T-helper 1 cell (primary cell): Measurements from ENCODE around the gene MIEN1.
"Not testable (repeated sequence)": the region's sequence is repeated elsewhere in the genome, so short reads cannot be mapped to it uniquely, and the experiment has no call there.

Experiments
- DNase-seq, 5 donors: peaks; one replicate each; pipeline ENCODE4 v3.0.0-alpha.2; 2012 to 2020

Gene MIEN1

DNA sequence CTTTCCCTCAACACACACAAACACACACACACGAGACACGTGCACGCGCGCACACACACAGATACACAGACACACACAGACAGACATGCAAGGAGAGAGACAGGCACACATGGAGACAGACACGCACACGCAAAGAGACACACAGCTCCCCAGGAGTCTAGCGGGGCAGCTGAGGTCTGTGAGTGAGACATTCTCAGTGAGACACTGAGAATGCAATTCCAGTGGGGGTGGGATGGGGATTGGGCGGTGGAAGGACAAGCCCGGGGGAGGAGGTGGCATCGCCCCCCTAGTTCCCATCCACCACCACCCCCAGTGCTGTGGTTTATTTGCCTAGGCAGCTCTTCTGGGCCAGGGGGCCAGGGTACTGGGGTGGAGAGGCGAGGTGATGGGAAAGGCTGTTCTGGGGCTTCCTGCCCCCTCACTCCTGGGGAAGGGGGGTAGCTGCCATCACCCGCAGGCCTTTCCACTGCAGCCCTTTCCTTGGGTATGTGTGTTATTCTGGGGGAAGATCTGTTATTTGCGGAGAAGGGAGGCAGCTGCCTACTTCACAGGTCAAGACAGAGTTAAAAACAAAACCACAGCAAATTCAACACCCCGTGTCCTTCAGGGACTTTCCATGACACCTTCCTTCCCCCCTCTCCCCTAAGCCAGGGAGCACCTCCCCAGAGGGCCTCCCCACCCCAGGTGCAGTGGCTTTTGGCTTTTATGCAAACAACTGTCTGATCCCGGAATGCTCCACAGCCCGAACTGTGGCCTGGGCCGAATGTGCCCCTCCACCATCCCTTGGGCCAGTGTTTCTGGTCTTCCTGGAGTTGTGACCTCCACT is 25.4 kb upstream of the MIEN1 start:
- peak; percentile 42 to 58 (median 52) for DNase-seq

DNA sequence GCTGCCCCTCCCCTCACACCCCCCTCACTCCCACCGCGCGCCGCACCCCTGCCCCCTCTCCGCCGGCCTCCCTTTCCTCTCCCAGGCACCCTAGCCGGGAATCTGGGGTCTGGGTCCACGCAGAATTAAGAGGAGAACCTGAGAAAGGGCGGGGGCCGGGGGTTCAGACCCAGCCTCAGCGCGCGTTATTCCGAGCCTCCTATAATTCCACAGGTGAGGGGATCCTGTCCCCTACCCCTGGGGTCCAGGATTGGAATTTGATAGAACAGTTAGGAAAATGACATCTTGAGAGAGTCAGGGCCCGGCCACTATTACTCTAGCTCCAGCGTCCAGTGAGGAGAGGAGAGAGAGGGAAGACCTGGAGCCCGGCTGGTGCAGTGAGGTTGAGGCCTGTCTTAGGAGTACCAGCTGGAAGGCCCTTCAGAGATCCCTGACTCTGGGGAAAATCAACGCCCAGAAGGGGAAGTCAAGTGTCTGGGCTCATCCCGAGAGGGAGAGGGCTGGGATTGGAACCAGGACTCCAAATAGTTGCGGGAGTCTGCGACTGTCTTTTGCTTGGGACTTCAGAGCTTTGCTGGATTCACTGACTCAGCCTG is 24.7 kb upstream of the MIEN1 start:
- DNase-seq: no peak

DNA sequence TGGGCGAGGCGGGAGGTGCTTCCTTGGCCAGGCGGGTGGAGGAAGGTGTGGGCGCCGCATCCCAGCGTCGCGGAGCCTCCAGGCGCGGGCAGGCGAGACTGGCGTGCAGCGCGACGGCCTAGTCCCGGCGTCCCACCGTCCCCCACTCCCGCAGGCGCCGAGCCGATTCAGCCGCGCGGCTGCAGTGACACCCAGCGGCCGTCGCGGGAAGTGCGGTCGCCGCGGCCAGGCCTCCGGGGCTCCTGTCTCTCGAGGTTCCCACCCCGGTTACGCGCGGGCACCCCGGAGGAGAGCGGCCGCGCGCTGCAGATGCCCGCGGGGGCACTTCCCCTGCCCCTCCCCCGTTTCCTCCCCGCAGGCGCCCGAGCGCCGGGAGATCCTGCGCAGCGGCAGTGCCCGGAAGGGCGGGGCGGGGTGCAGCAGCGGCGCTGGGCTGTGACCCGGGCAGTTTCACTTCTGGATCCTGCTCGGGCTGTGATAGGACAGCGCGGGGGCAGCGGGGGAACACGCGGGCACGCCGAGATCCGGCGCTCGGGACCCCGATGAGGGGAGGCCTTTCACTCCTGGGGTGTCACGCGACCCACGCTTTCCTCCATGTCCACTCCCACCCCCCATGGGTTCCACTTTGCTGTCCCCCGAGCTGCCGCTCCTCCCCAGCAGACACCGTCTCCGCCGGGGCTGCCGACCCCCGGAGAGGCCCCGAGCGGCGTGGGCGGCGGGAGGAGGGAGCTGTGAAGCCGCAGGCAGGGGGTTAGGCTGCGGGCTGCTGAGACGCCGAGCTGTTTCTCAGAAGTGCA is 24.0 kb upstream of the MIEN1 start:
- peak; percentile 94 to 99 (median 95) for DNase-seq

DNA sequence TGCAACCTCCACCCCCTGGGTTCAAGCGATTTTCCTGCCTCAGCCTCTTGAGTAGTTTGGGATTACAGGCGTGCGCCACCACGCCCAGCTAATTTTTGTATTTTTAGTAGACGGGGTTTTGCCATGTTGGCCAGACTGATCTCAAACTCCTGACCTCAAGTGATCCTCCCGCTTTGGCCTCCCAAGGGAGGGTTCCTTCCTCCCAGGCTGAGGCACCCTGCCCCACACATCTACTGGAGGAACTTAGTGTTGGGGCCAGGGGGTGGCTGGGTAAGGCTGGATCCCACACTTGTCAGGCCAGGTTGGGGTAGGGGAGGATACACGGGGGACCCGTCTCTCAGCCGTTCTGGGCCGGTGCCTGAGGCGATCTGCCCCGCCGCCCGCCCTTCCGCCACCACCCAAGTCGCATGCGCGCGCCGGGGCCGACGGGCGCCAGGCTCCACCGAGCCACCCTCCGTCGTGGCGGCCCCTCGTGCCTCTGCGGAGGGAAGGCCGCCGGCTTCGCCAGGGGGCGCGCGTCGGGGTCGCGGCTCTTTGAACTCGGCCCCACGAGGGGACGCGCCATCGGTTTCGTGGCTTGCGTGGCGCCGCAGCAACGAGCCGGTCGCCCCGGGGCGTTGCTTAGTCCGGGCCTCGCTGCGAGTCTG is 23.3 kb upstream of the MIEN1 start:
- peak in 4 of 5 donors; percentile 56 to 70 (median 60) for DNase-seq

DNA sequence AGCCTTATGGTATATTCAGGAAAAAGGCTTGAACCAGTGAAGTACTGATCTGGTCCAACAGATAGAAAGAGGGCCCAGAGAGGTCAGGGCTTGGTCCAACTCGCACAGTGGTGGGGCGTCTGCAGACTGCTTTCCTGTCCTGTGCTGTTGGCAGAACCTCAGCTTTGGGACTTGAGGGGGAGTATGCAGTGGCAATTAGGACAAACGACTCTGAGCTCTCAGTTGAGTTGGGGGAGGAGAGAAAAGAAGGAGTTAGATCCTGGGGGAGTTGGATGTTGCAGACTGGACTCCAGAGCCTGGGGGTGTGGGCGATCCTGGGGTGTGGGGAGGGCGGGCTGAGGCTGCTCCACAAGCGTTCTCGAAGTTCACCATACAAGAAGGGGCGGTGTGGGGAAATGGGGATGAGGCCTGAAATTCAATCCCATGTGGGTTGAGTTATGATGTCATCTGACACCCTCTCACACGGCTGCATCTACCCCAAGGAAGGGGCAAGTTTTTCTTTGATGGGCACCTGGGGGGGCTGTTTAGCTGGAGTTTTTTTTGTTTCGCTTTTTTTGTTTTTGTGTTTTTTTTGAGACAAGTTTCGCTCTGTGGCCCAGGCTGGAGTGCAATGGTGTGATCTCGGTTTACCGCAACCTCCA is 22.0 kb upstream of the MIEN1 start:
- no peak for DNase-seq

DNA sequence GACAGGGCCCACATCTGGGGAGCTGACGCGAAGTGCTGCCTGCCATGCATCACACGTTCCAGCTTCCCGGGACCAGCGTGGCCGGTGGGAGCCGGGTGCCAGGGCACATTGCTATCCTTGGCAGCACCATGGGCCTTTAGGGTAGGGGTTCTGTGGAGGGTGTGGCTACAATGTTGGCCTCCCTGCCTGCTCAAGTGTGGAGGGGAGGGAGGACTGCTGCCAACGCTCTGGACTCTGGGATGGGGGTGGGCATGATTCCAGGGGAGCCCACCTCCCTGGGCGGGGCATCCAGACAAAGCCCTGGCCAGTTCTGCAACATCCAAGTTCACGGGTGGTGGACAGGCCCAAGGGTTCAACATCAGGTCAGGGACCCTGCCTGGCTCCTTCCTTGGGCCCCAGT is 21.3 kb upstream of the MIEN1 start:
- DNase-seq: no peak

DNA sequence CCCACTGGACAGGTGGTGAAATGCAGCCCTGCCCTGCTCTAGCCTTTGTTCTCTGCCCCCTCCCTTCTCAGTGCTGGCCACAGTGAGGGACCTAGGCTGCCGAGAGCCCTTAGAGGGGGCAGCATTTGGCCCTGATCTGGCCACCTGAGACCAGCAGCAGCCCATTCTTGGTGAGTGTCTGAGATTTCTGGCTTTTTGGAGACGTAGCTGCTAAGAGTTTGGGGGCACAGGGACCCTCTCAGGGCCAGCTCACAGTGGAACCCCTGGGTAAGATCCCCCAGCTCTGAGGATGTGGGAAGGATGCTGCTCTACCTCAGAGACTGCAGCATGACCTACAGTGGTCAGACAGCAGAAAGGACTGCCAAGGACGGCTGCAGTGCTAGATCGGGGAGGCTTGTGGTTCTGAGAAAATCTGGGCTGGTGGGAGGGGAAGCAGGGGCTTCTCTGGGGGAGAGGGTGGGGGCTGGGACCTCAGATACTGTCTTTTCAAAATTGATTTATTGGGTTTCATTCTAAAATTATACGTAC is 20.7 kb upstream of the MIEN1 start:
- DNase-seq: no peak

DNA sequence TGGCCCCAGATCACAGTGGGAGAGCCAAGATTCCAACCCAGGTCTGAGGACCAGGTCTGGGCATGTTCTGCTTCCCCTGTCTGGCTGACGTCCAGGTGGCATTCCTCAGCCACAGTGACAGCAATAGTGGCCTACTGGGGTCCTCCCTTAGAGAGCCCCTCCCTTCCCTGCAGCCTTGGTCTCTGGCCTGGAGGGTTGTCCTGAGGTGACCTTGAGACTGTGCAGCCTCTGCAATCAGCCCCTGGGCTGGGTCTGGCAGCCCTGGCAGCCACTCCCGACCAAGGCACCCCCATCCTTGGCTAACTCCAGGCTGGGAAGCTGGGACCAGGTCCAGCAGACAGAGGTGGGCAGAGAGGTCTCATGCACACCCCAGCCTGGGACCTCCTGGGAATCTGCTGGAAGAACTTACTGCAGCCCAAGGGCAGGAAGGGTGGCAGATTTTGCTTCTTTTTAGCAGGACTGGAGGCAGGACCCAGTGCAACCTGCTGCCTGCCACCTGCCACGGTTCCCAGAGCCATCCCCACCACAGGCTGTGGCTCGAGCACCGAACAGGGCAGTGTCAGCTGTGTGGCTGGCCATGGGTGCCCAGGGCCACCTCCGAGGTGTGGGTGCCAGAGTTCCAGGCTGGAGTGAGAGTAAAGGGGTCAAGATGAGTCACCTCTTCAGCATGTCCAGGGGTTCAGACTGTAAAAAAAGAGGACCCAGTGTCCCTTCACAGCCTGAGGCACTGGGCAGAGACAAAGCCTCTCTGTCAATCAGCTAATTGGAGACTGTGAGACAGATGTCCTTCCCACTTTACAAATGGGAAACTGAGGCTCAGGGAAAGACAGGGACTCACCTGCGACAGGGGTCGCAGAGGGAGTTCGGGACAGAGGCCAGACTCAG is 20.0 kb upstream of the MIEN1 start:
- DNase-seq: no peak

DNA sequence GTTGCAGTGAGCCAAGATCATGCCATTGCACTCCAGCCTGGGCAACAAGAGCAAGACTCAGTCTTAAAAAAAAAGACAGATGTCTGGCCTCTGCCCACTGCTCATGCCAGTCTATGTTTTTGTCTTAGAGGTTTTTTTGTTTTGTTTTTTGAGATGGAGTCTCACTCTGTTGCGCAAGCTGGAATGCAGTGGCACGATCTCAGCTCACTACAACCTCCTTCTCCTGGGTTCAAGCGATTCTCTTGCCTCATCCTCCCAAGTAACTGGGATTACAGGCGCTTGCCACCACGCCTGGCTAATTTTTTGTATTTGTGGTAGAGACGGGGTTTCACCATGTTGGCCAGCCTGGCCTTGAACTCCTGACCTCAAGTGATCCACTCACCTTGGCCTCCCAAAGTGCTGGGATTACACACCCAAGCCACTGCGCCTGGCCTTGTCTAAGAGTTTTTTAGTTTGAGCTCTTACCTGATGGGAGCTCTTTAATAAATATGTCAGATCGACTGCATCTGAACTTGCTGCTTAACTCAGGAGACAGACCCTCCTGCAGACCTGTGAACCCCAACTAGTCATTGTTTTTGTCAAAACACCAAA is 18.2 kb upstream of the MIEN1 start:
- not testable (repeated sequence) for DNase-seq

DNA sequence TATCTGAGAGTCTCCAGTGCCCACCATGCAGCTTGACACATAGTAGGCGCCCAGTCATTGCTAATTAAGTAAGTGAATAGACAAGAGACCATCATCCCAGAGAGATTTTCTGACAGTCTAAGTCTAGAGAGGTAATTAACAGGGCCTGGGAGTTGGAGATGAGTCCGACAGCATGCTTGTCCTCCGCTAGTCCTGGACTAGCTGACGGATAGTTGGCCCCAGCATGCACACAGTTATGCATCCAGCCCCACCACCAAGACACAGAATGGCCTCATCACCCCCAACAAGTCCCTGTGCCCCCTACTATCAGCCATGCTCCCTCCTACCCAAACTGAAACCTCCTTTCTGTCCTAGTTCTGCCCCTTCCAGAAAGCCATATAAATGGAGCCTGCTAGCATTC is 17.4 kb upstream of the MIEN1 start:
- no peak for DNase-seq

DNA sequence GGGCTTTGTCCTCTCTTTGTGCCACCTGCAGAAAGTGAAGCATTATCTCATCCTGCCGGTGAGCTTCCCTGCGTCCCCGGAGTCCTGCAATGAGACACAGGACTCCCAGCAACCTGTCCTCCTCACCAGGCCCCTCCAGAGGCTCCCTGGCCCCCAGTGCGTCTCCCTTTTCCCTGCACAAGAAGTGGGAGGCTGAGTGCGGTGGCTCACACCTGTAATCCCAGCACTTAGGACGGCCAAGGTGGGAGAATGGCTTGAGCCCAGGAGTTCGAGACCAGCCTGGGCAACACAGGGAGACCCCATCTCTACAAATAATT is 15.8 kb upstream of the MIEN1 start:
- DNase-seq: no peak

DNA sequence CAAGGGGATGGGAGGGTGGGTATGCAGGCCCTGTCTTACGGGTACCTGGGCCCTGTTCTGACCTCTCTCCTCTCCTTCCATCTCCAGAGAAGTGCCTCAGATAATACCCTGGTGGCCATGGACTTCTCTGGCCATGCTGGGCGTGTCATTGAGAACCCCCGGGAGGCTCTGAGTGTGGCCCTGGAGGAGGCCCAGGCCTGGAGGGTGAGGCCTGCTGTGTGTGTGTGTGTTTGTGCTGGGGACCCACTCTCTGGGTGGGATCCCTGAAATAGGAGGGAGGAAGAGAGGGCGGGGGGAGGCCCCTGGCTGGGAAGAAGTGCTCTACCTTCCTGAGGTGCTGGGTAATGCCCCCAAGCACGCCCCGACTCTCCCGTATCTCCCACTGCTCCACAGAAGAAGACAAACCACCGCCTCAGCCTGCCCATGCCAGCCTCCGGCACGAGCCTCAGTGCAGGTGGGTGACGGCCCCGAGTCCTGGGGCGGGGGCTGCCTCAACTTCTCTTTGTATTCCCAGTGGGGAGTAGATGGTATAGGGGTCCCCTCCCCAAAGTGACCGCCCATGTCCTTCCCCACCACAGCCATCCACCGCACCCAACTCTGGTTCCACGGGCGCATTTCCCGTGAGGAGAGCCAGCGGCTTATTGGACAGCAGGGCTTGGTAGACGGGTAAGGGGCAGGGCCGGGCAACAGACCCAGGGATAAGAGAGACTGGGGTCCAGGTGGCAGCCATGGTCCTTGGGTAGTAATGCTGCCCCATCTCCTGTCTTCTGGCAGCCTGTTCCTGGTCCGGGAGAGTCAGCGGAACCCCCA is 15.2 kb upstream of the MIEN1 start:
- DNase-seq: no peak

DNA sequence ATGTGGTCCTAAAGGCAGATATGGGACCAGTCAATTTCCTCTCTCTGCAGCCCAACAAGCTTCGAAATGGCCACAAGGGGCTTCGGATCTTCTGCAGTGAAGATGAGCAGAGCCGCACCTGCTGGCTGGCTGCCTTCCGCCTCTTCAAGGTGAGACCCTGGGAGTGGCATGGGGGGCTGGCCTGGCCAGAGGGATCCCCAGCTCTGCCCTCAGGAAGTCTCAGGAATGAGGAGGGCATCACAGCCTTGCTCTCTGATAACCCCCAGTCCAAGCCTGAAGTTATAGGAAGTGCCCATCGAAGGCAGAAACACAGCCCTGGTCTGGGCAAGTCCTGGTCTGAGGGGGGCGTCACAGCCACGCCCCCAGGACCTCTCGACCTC is 14.5 kb upstream of the MIEN1 start:
- no peak for DNase-seq

DNA sequence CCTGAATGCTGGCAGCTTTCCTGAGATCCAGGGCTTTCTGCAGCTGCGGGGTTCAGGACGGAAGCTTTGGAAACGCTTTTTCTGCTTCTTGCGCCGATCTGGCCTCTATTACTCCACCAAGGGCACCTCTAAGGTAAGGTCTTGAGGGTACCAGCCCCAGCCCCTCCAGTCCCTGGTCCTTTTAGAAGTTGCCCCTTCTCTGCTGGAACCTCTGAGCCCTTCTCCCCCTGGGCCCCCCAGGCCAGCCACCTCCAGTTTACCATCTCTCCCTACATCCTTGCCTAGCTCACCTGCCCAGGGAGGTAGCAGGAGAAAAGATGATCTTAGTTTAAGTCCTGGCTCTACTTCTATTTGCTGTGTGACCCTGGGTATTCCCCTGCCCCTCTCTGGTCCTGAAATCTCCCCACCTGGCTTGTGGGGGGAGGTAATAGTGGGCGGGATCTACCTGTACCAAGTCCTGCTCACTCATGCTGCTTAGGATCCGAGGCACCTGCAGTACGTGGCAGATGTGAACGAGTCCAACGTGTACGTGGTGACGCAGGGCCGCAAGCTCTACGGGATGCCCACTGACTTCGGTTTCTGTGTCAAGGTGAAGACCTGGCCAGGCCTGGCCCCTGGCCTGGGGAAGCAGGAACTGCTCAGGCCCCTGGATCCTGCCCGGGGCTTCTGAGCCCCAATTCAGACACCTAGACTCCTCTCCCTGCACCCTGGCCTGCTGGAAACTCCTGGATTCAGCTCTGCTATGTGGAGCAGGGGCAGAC is 13.9 kb upstream of the MIEN1 start:
- no peak for DNase-seq

DNA sequence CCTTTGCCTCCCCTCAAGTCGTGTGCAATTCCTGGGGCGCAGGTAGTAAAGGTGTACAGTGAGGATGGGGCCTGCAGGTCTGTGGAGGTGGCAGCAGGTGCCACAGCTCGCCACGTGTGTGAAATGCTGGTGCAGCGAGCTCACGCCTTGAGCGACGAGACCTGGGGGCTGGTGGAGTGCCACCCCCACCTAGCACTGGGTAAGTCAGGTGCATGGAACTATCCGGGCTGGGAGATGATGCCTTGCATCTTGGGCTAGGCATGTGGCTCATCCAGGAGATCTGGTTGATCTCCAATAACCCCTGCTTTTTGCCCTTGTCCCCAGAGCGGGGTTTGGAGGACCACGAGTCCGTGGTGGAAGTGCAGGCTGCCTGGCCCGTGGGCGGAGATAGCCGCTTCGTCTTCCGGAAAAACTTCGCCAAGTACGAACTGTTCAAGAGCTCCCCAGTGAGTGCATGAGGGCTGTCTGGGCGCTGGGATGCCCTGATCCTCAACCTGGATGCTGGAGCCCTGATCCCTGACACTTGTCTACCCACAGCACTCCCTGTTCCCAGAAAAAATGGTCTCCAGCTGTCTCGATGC is 12.6 kb upstream of the MIEN1 start:
- DNase-seq: no peak

DNA sequence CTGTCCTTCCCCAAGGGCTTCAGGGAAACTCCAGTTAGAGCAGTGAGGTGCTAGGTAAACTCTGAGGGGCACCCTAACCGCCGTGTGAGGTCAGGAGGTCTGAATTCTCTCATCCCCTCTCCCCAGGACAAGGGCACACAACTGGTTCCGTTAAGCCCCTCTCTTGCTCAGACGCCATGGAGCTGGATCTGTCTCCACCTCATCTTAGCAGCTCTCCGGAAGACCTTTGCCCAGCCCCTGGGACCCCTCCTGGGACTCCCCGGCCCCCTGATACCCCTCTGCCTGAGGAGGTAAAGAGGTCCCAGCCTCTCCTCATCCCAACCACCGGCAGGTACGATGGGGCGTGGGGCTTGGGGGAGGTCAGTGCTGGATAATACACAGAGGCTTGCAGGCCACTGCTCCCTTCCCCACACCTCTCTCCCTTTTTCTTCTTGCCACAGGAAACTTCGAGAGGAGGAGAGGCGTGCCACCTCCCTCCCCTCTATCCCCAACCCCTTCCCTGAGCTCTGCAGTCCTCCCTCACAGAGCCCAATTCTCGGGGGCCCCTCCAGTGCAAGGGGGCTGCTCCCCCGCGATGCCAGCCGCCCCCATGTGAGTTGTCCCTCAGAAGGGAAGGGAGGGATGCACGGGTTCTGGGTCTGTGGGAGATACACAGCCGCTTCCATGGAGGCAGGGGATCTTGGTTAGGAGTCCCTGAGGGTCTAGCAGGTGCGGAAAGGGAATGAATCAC is 12.0 kb upstream of the MIEN1 start:
- DNase-seq: no peak

DNA sequence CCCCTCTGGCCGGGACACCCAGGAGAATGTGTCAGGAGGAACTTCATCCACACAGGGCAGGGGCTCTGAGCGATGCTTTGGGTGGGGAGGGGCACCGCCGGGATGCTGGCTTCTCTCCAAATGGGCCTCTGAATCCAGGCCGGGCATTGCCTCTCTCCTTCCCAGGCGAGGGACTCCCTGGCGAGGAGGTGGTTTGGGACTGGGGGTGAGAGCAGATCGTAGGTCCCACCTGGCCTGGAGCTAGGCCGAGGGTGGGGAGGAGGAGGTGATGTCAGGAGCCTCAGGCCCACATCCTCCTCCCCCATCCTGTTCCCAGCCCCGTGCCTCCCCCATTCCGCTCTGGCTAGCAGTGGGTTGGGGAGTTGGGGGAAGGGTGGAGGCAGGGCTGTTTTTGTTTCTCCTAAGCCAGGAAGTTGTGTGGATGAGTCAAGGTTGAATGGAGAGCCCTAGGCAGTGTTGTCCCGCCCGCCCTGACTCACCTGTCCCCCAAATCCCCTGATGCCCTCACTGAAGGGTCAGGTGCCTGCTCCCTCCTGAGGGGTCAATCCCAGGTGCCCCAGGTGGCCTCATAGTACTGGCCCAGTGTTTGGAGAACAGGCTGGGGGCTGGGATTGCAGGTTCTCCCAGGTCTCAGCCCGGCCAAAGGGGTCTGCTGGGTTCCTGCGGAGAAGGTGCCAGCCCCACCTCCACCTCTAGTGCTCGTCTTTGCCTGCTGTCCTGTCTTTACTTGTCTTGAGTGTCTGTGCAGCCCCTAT is 10.2 kb upstream of the MIEN1 start:
- no peak for DNase-seq
